HG03439 (cell line): ENCODE measurements around the gene FBXL15.
A peak's percentile ranks its signal among the peaks of the same experiment; 100 is the strongest.

Source experiments
- ATAC-seq: cut with Tn5 transposase; IDR thresholded peaks from one replicate; pipeline ENCODE4 v1.9.1; 2021; ENCODE audit warnings: mild to moderate bottlenecking, moderate library complexity; ENCODE audit not compliant: unreplicated experiment

The FBXL15 gene

DNA sequence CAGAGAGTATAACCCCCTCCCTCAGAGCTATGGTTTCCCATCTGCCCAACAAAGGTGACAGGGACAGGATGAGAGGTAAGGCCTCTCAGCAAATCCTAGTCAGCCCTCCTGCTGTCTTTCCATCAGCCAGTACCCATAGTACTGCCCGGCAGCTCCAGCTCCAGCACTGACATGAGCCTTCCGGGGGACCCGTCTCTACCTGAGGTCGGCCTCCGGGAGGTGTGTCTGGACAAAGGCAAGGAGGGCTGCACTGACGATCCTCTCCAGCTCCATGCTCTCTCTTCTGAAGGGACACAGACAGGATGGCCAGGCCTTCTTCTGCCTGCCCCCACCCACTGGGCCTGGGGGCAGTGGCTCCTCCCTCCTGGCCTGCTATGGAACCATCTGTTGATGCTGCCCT, 4.3 kb downstream of the FBXL15 start:
- no peak for ATAC-seq

DNA sequence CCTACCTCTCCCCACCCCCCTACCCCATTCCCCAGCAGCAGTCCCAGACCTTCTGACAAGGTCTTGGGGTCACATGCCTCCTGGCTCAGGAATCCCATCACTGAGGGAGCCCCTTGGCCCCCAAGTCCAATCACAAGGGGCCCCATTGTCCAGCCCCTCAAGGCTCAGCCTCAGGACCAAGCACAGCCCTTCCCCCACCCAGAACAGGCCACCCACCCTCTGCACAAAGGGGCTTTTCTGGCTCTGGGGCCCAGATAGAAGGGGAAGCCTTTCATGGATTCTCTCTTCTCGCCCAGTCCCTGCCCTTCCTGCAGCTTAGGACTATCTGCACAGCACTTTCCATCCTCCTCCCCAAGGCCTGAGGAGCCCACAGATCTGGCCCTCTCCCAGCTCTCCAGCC, 4.8 kb downstream of the FBXL15 start:
- ATAC-seq = no peak

DNA sequence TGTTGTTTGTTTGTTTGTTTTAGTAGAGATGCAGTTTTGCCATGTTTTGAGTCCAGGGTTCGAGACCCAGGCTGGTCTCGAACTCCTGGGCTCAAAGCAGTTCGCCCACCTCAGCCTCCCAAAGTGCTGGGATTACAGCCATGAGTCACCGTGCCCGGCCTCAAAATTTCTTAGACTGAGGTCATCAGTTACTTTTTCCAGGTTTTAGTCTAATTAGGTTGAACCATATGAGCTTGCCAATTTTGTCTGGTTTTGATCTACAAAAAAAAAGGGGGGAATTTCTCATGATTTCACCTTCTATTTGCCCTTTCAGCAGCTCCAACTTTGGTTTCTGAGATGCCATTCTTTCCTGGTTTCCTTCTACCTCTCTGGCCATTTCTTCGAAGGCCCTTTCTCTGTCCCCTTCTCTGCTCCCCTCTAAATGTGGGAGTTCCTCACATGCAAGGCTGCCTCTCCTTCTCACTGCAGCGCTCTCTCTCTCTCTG, 6.2 kb downstream of the FBXL15 start:
- no peak for ATAC-seq

GRCh38 chr10:102429468-102429867, 8.8 kb downstream of the FBXL15 start:
- no peak for ATAC-seq

DNA sequence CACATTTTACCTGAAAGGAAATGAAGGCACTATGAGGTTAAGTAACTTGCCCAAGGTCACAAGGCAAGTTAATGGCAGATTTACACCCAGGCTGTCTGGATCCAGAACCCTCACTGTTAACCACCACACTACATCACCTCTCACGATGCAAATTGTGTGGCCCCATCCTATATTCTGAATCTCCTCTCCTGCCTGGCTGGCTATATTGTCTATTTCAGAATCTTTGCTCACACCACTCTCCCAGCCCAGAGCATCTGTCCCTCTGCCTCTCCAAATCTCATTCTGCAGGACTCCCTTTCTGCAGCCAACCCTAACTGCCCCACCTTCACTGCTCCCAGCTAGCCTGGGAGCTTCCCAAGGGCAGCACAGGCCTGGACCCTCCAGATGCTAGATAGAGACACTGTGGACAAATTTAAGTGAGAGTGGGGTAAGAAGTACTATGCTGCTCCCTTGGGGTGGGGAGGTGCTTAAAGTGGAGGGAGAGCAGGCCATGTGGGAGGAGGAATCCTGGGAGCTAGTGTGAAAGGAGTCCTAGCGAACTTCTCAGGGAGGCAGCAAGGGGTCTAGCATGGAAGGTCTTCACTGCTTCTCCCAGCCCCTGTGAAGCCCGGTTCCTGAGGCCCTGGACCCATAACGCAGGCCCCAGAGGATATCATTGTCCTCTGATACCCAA, 11.0 kb downstream of the FBXL15 start:
- ATAC-seq = no peak

- ATAC-seq = peak; percentile 89
Observed at GRCh38 chr10:102432162-102432950, 11.7 kb downstream of the FBXL15 start, which contains the start of gene CUEDC2. Gene CUEDC2 (minus strand): TSS chr10:102432574. CDS start chr10:102425188, 7,386 bp downstream.

GRCh38 chr10:102433619-102434046, 13.0 kb downstream of the FBXL15 start:
- no peak for ATAC-seq

GRCh38 chr10:102434394-102435132, 13.9 kb downstream of the FBXL15 start:
- no peak for ATAC-seq

GRCh38 chr10:102435133-102435497, 14.5 kb downstream of the FBXL15 start:
- no peak for ATAC-seq

DNA sequence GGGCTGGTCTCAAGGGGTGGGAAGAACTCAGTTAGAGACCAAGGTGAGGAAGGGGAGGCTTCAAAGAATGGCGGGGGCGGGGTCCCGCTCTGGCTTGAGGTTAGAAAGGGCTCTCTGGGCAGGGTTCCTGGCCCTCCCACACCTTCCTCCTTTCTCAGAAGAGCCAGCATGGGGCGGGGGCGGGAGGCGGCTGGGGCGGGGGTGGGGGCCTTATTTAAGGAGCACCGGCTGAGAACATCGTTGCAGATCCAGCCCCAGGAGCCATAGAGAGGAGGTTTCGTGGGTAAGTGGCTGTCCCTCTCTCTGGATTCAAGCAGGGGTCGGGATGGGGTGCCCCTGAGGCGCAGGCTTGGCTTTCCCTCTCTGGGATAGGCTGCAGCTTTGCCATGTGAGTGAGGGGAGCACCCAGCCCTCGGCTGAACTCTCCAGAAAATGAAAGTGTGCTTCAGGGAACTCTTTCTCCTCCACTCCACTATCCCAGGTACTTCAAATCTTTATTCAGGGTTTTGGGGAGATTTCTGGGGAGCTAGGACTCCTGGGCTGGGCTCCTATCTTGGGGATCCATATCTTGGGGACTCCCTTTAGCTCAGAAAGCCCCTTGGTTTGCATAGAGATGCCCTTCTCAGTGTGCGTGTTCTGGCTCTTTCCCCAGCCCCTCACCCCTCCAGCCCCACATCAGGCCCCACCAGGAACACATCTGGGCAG, 15.0 kb downstream of the FBXL15 start:
- ATAC-seq = no peak

DNA sequence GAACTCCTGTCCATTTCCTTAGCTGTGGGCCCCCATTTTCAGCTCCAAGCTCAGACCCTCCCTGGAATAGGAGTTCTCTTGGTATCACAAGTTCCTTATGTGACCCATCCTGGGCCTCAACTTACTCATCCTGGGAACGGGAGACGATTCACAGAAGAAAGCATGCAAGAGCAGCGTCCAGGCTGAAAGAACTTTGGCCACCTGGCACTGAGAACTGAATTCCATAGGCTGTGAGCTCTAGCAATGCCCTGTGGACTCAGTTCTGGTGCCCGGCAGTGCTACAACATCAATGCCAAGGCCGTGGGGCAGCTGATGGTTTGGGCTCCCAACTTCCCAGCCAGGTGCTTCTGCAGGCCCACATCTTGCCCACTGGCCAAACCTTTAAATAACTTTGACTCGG, 15.7 kb downstream of the FBXL15 start:
- no peak for ATAC-seq

DNA sequence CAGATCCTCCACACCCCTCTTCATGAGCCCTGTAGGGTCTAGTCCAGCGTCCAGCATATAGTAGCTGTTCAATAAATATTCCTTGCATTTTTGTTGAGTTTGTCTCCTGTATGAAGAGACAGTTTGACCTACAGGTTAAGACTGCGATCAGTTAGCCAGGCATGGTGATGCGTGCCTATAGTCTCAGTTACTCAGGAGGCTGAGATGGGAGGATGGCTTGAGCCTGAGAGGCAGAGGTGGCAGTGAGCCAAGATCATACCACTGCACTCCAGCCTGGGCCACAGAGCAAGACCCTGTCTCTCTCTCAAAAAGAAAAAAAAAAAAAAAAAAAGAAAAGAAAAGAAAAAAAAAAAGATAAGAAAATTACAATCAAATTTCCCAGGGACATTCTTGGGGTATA, 16.9 kb downstream of the FBXL15 start:
- no peak for ATAC-seq

- ATAC-seq = no peak
Observed at GRCh38 chr10:102438374-102438773, 17.7 kb downstream of the FBXL15 start.

GRCh38 chr10:102444851-102445250, 24.2 kb downstream of the FBXL15 start:
- ATAC-seq = no peak

DNA sequence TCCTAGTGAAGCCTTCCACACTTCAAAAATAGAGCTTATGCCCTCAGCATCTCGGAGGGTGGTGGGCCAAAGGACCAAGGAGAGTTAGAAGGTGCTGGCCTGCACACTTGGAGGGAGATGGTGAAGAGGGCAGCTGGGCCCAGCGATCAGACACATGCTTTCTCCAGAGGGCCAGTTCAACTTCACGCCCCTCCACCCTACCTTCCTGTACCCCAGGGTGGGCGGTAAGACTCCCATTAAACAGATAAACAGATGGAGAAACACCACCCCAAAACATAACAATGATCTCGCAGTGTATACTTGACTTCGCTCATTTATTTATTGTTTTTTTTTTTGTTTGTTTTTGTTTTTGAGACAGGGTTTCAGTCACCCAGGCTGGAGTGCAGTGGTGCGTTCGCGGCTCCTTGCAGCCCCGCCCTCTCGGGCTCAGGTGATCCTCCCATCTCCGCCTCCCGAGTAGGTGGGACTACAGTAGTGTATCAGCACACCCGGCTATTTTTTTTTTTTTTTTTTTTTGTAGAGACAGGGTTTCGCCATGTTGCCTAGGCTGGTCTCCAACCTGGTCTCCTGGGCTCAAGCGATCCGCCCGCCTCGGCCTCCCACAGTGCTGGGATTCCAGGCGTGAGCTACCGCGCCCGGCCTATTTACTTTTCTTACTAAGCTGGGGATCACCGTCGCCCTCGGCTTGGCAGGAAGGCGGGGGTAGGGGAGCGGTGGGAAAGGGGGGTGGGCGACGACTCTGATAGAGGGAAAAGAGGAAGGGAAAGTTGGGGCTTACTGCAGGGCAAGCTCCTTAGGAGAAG, 28.9 kb downstream of the FBXL15 start:
- peak; percentile 40 for ATAC-seq

- ATAC-seq = peak; percentile 13
Observed at GRCh38 chr10:102450124-102450373, 29.4 kb downstream of the FBXL15 start.

- ATAC-seq = peak; percentile 76
Observed at GRCh38 chr10:102450374-102451104, 29.9 kb downstream of the FBXL15 start.

DNA sequence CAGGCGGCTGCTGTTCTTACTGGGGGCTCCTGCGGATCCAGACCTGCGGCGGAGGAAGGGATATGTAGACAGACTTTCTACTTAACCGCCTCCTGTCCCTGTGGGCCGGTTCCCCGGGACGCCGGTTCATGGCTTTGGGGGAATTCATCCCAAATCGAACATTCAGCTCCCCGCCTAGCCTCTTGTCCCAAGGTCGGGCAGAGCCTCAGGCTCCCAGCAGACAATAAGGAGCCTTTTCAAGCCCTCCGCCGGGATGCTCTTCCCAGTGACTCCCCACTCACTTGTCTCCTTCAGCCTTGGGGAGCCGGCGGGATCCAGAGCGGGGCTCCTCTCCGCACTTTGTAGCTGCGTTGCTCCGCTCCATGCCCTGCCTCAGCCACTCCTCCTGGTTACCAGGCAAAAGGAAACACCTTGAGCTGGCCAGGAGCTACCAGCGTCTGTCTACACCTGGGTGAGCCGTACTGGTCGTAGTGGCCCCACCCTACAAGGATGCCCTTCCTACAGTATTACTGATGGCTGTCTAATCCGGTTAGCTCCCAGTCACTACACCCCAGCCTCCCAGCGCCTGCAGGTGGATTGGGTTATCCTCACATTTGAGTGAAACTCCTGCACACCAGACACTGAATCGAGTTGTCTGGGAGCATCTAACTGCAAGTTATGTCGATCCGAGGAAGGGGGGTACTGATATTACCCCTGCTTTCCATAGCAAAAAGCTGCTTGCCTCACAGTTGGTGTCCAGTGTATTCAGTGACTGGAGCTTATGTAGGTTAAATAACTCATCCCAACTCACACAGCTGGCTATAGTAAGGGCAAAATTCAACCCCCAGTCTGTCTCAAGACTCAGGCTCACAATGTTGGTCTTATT, 30.7 kb downstream of the FBXL15 start, which contains the start of gene C10orf95:
TSS of gene C10orf95 (minus strand) at position 439 of the 865 bp plus-strand sequence. CDS start 450 bp downstream, outside the sequence.
- ATAC-seq = no peak
